ENCODE data around the gene WDR35. TPM values are rescaled to one million over a fixed set of nuclear protein-coding genes. Genes with fewer than 3 reads are reported as not detected.

WDR35 gene
- total RNA-seq, 1 experiment from 2014 or later, result 16.7 TPM

DNA sequence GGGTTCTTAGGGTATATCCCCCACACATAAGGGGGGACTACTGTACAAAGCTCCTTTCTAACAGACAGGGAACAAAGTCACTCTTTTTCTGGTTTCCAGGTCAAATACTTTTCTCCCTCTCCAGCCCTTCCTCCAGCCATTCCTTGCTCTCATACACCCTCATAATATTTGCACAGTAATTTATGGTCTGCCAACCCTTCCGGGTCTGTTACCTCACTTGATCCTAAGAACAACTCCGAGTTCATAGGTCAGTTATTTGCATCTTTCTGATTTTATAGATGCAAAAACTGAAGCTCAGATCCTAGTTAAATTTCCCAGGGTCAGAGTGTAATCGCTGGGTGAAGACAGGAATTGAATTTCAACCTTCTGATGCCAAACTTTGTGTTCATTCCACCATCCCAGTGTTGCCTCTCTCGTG lies 37.4 kb upstream of the WDR35 start:
- no peak overlapping the region for H4K8ac ChIP-seq (replicated peaks; ENCODE audit: insufficient read length, low read depth, low read length)
- no peak overlapping the region for H4K5ac ChIP-seq (ENCODE audit: insufficient read length, low read depth, low read length)
- H2BK120ac ChIP-seq (ENCODE audit: low read depth, low read length, poor library complexity, severe bottlenecking), result no peak overlapping the region
- H3K79me2 ChIP-seq (ENCODE audit: insufficient read depth, low read length), result no peaks in the 10 kb centered on the region
- no peak overlapping the region for H3K9ac ChIP-seq (ENCODE audit: extremely low read depth, insufficient read length, low read length)
- no peaks in the 10 kb centered on the region for H3K79me1 ChIP-seq (ENCODE audit: insufficient read depth, low read depth, low read length, poor library complexity, severe bottlenecking)
- no peaks in the 10 kb centered on the region for H3K27me3 ChIP-seq (ENCODE audit: insufficient read depth, low read length)
- H3K9me3 ChIP-seq (ENCODE audit: control insufficient read depth, low read depth, low read length), result no peaks in the 10 kb centered on the region
- no peak overlapping the region for H3K18ac ChIP-seq (ENCODE audit: insufficient read length, low read depth, low read length)
- no peaks in the 10 kb centered on the region for H4K20me1 ChIP-seq (ENCODE audit: control insufficient read depth, insufficient read depth, insufficient read length)
- no peak for DNase-seq
- H2BK12ac ChIP-seq (ENCODE audit: insufficient read length, low read depth, low read length), result no peak overlapping the region
- no peak overlapping the region for H3K56ac ChIP-seq (ENCODE audit: insufficient read length, low read depth, low read length)
- Mint-ChIP-seq H3K4me3 (no peak overlapping the region), H3K27me3 (ENCODE audit: low read depth) (no peaks in the 10 kb centered on the region), H3K9me3 (peaks cover 4 to 5% of the 10 kb centered on the region in 2 experiments; a peak in 2 of 5 replicates), H3K36me3 (ENCODE audit: insufficient read depth in 1 of 3, low read depth in 3 of 3) (peaks cover 35 to 51% (median 43%) of the 10 kb centered on the region in 3 experiments), H3K27ac (no peak overlapping the region), H3K4me1 (no peaks in the 10 kb centered on the region)
- H3T11ph ChIP-seq (ENCODE audit: low read length), result no peak overlapping the region
- H3K14ac ChIP-seq (ENCODE audit: insufficient read depth, low read length), result no peak overlapping the region
- H2BK20ac ChIP-seq (ENCODE audit: low read depth, low read length, poor library complexity, severe bottlenecking), result no peak overlapping the region
- no peak overlapping the region for H3K4ac ChIP-seq (ENCODE audit: low read depth, low read length)
- WGBS (ENCODE audit: extremely low coverage, insufficient read length, low lambda C conversion rate), result no CpG with 5 or more reads among the region's 4 CpGs
- TF ChIP-seq, protein P1, sequence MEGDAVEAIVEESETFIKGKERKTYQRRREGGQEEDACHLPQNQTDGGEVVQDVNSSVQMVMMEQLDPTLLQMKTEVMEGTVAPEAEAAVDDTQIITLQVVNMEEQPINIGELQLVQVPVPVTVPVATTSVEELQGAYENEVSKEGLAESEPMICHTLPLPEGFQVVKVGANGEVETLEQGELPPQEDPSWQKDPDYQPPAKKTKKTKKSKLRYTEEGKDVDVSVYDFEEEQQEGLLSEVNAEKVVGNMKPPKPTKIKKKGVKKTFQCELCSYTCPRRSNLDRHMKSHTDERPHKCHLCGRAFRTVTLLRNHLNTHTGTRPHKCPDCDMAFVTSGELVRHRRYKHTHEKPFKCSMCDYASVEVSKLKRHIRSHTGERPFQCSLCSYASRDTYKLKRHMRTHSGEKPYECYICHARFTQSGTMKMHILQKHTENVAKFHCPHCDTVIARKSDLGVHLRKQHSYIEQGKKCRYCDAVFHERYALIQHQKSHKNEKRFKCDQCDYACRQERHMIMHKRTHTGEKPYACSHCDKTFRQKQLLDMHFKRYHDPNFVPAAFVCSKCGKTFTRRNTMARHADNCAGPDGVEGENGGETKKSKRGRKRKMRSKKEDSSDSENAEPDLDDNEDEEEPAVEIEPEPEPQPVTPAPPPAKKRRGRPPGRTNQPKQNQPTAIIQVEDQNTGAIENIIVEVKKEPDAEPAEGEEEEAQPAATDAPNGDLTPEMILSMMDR (conservative IDR thresholded peaks at IDR 0.05), result no peak
- no peak overlapping the region for H3K23ac ChIP-seq (ENCODE audit: insufficient read length, low read depth, low read length)
- H3K23me2 ChIP-seq (ENCODE audit: insufficient read length, low read depth, low read length, poor library complexity, severe bottlenecking), result no peaks in the 10 kb centered on the region
- no peak overlapping the region for H4K91ac ChIP-seq (ENCODE audit: insufficient read length, low read depth, low read length)
- no peak overlapping the region for H2AK5ac ChIP-seq (ENCODE audit: insufficient read length, low read length)
- no peak overlapping the region for H2BK15ac ChIP-seq (ENCODE audit: low read depth, low read length)
- no peak overlapping the region for H2BK5ac ChIP-seq (ENCODE audit: insufficient read length, low read length)
- no peak overlapping the region for H2AFZ ChIP-seq (ENCODE audit: low read length)
- no peak overlapping the region for H3K27ac ChIP-seq (ENCODE audit: insufficient read length, low read depth, low read length)
- H3K4me2 ChIP-seq (ENCODE audit: insufficient read depth, insufficient read length, low read length), result no peak overlapping the region
- H3K4me1 ChIP-seq (ENCODE audit: insufficient read depth, low read length), result no peaks in the 10 kb centered on the region

Data from H9 (cell line).